ENCODE data around the gene PRPF40A. TPM values are rescaled to one million over a fixed set of nuclear protein-coding genes. Genes with fewer than 3 reads are reported as not detected.

Gene PRPF40A
- total and polyA plus RNA-seq, 8 donors, result 8.7 to 44.7 (median 26.1) TPM

GRCh38 chr2:152623775-152624174 lies 93.5 kb downstream of the PRPF40A start:
- no peak for TF ChIP-seq CTCF (IDR thresholded peaks at IDR 0.05)
- Histone ChIP-seq H3K27ac (no peak overlapping the region), H3K27me3 (no peaks in the 10 kb centered on the region), H3K36me3 (peaks cover 0 to 4% (median 3%) of the 10 kb centered on the region in 3 donors), H3K9me3 (no peaks in the 10 kb centered on the region), H3K4me1 (no peaks in the 10 kb centered on the region), H3K4me3 (no peak overlapping the region)
- FAIRE-seq, result no peak
- 95 to 96% methylated on average over 1 of the region's 2 CpGs for WGBS, 2 donors
- no peak for DNase-seq
- intact Hi-C loops (cut with DNase I), result loop anchor here in 1 of 3 donors (5.0 kb wide), 1 partner anchor 431 kb away; no protein-coding TSS in a partner anchor
- no peak for ATAC-seq

GRCh38 chr2:152623076-152623740 lies 94.1 kb downstream of the PRPF40A start:
- DNase-seq (no peak), ATAC-seq (no peak), FAIRE-seq (no peak)
- no peak overlapping the region for H3K27ac ChIP-seq
- H3K4me3 ChIP-seq, result no peak overlapping the region
- TF ChIP-seq CTCF (IDR thresholded peaks at IDR 0.05), result no peak
- no peaks in the 10 kb centered on the region for H3K27me3 ChIP-seq
- intact Hi-C loops (cut with DNase I), result loop anchor here in 1 of 3 donors (5.0 kb wide), 1 partner anchor 431 kb away; no protein-coding TSS in a partner anchor
- no peaks in the 10 kb centered on the region for H3K9me3 ChIP-seq
- H3K4me1 ChIP-seq, result no peaks in the 10 kb centered on the region
- H3K36me3 ChIP-seq, result peaks cover 0 to 3% (median 2%) of the 10 kb centered on the region in 3 donors
- WGBS, 2 donors, result 77 to 81% methylated on average over 13 of the region's 13 CpGs

- Histone ChIP-seq H3K36me3 (peaks cover 0 to 9% (median 0%) of the 10 kb centered on the region in 3 donors), H3K4me1 (no peaks in the 10 kb centered on the region), H3K27ac (no peak overlapping the region), H3K4me3 (no peak overlapping the region), H3K9me3 (no peaks in the 10 kb centered on the region), H3K27me3 (no peaks in the 10 kb centered on the region)
- DNase-seq (no peak), ATAC-seq (no peak), FAIRE-seq (no peak)
- intact Hi-C loops (cut with DNase I), result loop anchor here in 1 of 3 donors (5.0 kb wide), 1 partner anchor 430 kb away; no protein-coding TSS in a partner anchor
- 89 to 91% methylated on average over 3 of the region's 3 CpGs for WGBS, 2 donors
- TF ChIP-seq CTCF (IDR thresholded peaks at IDR 0.05), result no peak
These were observed 95.0 kb downstream of the PRPF40A start for GRCh38 chr2:152622219-152622618.

GRCh38 chr2:152620985-152621384 lies 96.3 kb downstream of the PRPF40A start:
- H3K27ac ChIP-seq, result no peak overlapping the region
- no peaks in the 10 kb centered on the region for H3K27me3 ChIP-seq
- H3K9me3 ChIP-seq, result no peaks in the 10 kb centered on the region
- intact Hi-C loops (cut with DNase I), result loop anchor here in 1 of 3 donors (5.0 kb wide), 1 partner anchor 429 kb away; no protein-coding TSS in a partner anchor
- H3K4me1 ChIP-seq, result no peaks in the 10 kb centered on the region
- no peak for TF ChIP-seq CTCF (IDR thresholded peaks at IDR 0.05)
- ATAC-seq, result no peak
- WGBS, 2 donors, result 89 to 94% methylated on average over 9 of the region's 9 CpGs
- FAIRE-seq, result no peak
- no peak overlapping the region for H3K4me3 ChIP-seq
- peaks cover 0 to 14% (median 0%) of the 10 kb centered on the region in 3 donors for H3K36me3 ChIP-seq
- no peak for DNase-seq

GRCh38 chr2:152620208-152620607 lies 97.1 kb downstream of the PRPF40A start:
- H3K9me3 ChIP-seq, result no peaks in the 10 kb centered on the region
- WGBS, 2 donors, result 85 to 94% methylated on average over 7 of the region's 7 CpGs
- H3K27ac ChIP-seq, result no peak overlapping the region
- intact Hi-C loops (cut with DNase I), result loop anchor here in 1 of 3 donors (5.0 kb wide), 1 partner anchor 428 kb away; no protein-coding TSS in a partner anchor
- no peak for FAIRE-seq
- no peak for ATAC-seq
- no peaks in the 10 kb centered on the region for H3K4me1 ChIP-seq
- peaks cover 0 to 14% (median 0%) of the 10 kb centered on the region in 3 donors for H3K36me3 ChIP-seq
- DNase-seq, result no peak
- no peak for TF ChIP-seq CTCF (IDR thresholded peaks at IDR 0.05)
- no peak overlapping the region for H3K4me3 ChIP-seq
- H3K27me3 ChIP-seq, result no peaks in the 10 kb centered on the region
